ENCODE results near the gene ALPK3.

DNA sequence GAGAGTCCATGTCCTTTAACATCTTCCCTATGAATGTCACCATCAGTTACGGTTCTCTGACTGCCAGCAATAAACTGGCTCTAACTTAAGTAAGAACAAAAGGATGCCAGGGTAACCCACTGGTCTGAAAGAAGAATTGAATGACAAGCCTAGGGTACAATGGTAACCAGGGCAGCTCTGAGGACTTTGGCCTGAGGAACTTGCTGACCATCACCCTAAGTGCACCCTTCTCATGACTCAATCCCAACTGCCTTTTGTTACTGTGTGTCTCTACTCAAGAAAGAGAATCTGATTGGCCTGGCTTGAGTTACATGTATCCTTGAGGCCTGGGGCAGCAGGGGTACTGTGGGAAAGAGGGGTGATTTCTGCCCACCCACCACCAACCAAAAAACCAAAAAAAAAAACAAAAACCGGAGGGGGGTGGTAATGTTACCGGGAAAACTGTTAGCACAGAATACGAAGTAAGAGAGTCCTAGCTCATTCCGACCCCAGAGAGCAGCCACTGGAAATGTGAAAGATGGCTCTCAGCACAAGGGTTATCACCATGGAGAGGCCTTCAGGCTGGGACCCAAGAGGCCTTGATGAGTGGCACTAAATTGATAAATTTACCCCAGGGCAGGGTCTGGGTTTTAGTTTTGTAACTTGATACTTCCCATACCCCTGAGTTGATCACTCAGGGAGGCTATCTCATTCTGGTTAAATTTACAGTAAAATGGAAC is 58.0 kb downstream of the ALPK3 start:
- TF ChIP-seq MYC (IDR thresholded peaks at IDR 0.05; ENCODE audit: insufficient read depth, insufficient read length, insufficient replicate concordance, low read length, severe bottlenecking) (no peak), POLR2A (IDR thresholded peaks at IDR 0.05; ENCODE audit: low read depth, low read length) (no peak), EED (IDR thresholded peaks at IDR 0.05; ENCODE audit: low read depth) (no peak), NBN (IDR thresholded peaks at IDR 0.05) (no peak), TCF3 (IDR thresholded peaks at IDR 0.05; ENCODE audit: borderline replicate concordance, insufficient read depth, low read depth, low read length) (no peak), EP300 (IDR thresholded peaks at IDR 0.05; ENCODE audit: borderline replicate concordance in 1 of 2, control insufficient read depth in 1 of 2, low read depth in 2 of 2, low read length in 2 of 2) (no peak)
- TF ChIP-seq, protein P1, sequence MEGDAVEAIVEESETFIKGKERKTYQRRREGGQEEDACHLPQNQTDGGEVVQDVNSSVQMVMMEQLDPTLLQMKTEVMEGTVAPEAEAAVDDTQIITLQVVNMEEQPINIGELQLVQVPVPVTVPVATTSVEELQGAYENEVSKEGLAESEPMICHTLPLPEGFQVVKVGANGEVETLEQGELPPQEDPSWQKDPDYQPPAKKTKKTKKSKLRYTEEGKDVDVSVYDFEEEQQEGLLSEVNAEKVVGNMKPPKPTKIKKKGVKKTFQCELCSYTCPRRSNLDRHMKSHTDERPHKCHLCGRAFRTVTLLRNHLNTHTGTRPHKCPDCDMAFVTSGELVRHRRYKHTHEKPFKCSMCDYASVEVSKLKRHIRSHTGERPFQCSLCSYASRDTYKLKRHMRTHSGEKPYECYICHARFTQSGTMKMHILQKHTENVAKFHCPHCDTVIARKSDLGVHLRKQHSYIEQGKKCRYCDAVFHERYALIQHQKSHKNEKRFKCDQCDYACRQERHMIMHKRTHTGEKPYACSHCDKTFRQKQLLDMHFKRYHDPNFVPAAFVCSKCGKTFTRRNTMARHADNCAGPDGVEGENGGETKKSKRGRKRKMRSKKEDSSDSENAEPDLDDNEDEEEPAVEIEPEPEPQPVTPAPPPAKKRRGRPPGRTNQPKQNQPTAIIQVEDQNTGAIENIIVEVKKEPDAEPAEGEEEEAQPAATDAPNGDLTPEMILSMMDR (IDR thresholded peaks at IDR 0.05 in 2 of 3, conservative IDR thresholded peaks at IDR 0.05 in 1 of 3; ENCODE audit: control insufficient read depth in 2 of 3, extremely low read depth in 1 of 3, insufficient read depth in 1 of 3, low read depth in 3 of 3, low read length in 3 of 3) = no peak

Data from GM12878 (cell line).